CD14-positive monocyte (primary cell): ENCODE results near the gene COQ8B. TPM values are rescaled to one million over a fixed set of nuclear protein-coding genes. Genes with fewer than 3 reads are reported as not detected.

ENCODE experiments used
- DNase-seq, 3 donors: peaks; one replicate each; pipeline ENCODE4 v3.0.0-alpha.2; 2011 to 2022
- H2AFZ ChIP-seq: 2 replicates; pipeline ENCODE4 v1.6.0; 2012; ENCODE audit warnings: mild to moderate bottlenecking, low read depth, low read length, inconsistent platforms; ENCODE audit not compliant: insufficient read depth, poor library complexity, severe bottlenecking
- H3K27ac ChIP-seq, 2 donors: 1 replicate in 1 of 2; 2 replicates in 1 of 2; pipeline ENCODE4 v1.5.1; 2012 to 2013; ENCODE audit warnings: low read length in 2 of 2, control low read depth in 1 of 2, inconsistent platforms in 1 of 2, low read depth in 1 of 2, mild to moderate bottlenecking in 1 of 2
- H3K27me3 ChIP-seq, 2 donors: one replicate each; pipeline versions ENCODE4 v1.6.0 to v1.6.1; 2011 to 2013; ENCODE audit warnings: low read length in 2 of 2; ENCODE audit not compliant: control insufficient read depth in 2 of 2, insufficient read depth in 2 of 2
- H3K36me3 ChIP-seq, 2 donors: replicated peaks in 1 of 2; 1 replicate in 1 of 2; 2 replicates in 1 of 2; pipeline versions ENCODE4 v1.5.1 to v1.6.1; 2012 to 2013; ENCODE audit warnings: low read length in 2 of 2, control low read depth in 1 of 2, inconsistent platforms in 1 of 2, mild to moderate bottlenecking in 1 of 2; ENCODE audit not compliant: insufficient read depth in 2 of 2, control insufficient read depth in 1 of 2
- H3K4me1 ChIP-seq, 2 donors: 1 replicate in 1 of 2; 2 replicates in 1 of 2; pipeline versions ENCODE4 v1.5.1 to v1.6.1; 2012 to 2013; ENCODE audit warnings: low read length in 2 of 2, control low read depth in 1 of 2, inconsistent platforms in 1 of 2, mild to moderate bottlenecking in 1 of 2, moderate library complexity in 1 of 2; ENCODE audit not compliant: insufficient read depth in 2 of 2, control insufficient read depth in 1 of 2
- H3K4me2 ChIP-seq: replicated peaks from 2 replicates; pipeline ENCODE3; 2012; ENCODE audit warnings: low read length, moderate library complexity, mild to moderate bottlenecking; ENCODE audit not compliant: poor library complexity, severe bottlenecking; ENCODE audit errors: extremely low read depth
- H3K4me3 ChIP-seq, 3 experiments: fragments of 200-600 bp in 1 of 3; sonication (generic) in 1 of 3; replicated peaks in 1 of 3; 1 replicate in 2 of 3; 2 replicates in 1 of 3; pipeline ENCODE4 v1.5.1; 2011 to 2013; ENCODE audit warnings: low read length in 3 of 3, mild to moderate bottlenecking in 3 of 3, control low read depth in 2 of 3, low read depth in 2 of 3, inconsistent platforms in 1 of 3, moderate library complexity in 1 of 3
- H3K79me2 ChIP-seq: 2 replicates; pipeline ENCODE4 v1.6.0; 2012; ENCODE audit warnings: mild to moderate bottlenecking, control low read depth, inconsistent platforms, low read length, moderate library complexity; ENCODE audit not compliant: insufficient read depth
- H3K9ac ChIP-seq: 2 replicates; pipeline ENCODE4 v1.6.0; 2017; ENCODE audit warnings: low read length, mild to moderate bottlenecking; ENCODE audit not compliant: insufficient read depth, poor library complexity, severe bottlenecking
- H3K9me3 ChIP-seq, 2 donors: replicated peaks in 1 of 2; 1 replicate in 1 of 2; 2 replicates in 1 of 2; pipeline versions ENCODE4 v1.5.1 to v1.6.1; 2012 to 2013; ENCODE audit warnings: low read length in 2 of 2, control low read depth in 1 of 2; ENCODE audit not compliant: control insufficient read depth in 1 of 2, insufficient read depth in 1 of 2
- H4K20me1 ChIP-seq: 2 replicates; pipeline ENCODE4 v1.6.0; 2012; ENCODE audit warnings: mild to moderate bottlenecking, low read length, control low read depth, moderate library complexity; ENCODE audit not compliant: insufficient read depth
- H3K27ac Mint-ChIP-seq, 7 donors: one replicate each; pipeline ENCODE4 v1.8.0; 2020; ENCODE audit warnings: mild to moderate bottlenecking in 7 of 7, mixed read lengths in 7 of 7, moderate library complexity in 6 of 7, inconsistent platforms in 2 of 7
- H3K27me3 Mint-ChIP-seq, 3 donors: one replicate each; pipeline ENCODE4 v1.8.0; 2021 to 2022; ENCODE audit warnings: low read depth in 3 of 3, mild to moderate bottlenecking in 3 of 3, mixed read lengths in 3 of 3, moderate library complexity in 3 of 3, inconsistent platforms in 1 of 3
- H3K36me3 Mint-ChIP-seq, 2 donors: one replicate each; pipeline ENCODE4 v1.8.0; 2020; ENCODE audit warnings: mixed read lengths in 2 of 2, inconsistent platforms in 1 of 2, mild to moderate bottlenecking in 1 of 2
- H3K4me1 Mint-ChIP-seq: one replicate; pipeline ENCODE4 v1.8.0; 2020; ENCODE audit warnings: mild to moderate bottlenecking, mixed read lengths
- H3K4me3 Mint-ChIP-seq, 2 donors: one replicate each; pipeline ENCODE4 v1.8.0; 2020; ENCODE audit warnings: mild to moderate bottlenecking in 2 of 2, mixed read lengths in 2 of 2, moderate library complexity in 1 of 2
- H3K9me3 Mint-ChIP-seq, 7 donors: one replicate each; pipeline ENCODE4 v1.8.0; 2020 to 2022; ENCODE audit warnings: mixed read lengths in 7 of 7, mild to moderate bottlenecking in 6 of 7, moderate library complexity in 6 of 7, inconsistent platforms in 2 of 7
- CTCF ChIP-seq: fragments of 200-600 bp; IDR thresholded peaks from one replicate; pipeline ENCODE4 v1.8.0; 2022; ENCODE audit warnings: antibody characterized with exemption, mild to moderate bottlenecking
- WGBS: methylation state at CpG from one replicate; pipeline ENCODE4 v1.1.5; 2013; ENCODE audit warnings: missing lambda C conversion rate; ENCODE audit not compliant: insufficient coverage; 5-methylcytosine and 5-hydroxymethylcytosine counted together
- intact Hi-C, 2 donors: fragments of 100-400 bp; cut with micrococcal nuclease; formaldehyde crosslinking; loops; one replicate each; pipeline versions ENCODE4 v1.15.0 to v1.15.1; 2023
- polyA plus RNA-seq, 3 donors: library from polyadenylated mRNA; depleted of rRNA in 1 of 3; unstranded in 2 of 3; stranded (reverse) in 1 of 3; fragments of 300-500 nt in 2 of 3; fragments of >200 nt in 1 of 3; fragmentation: Illumina TruSeq in 2 of 3; gene quantifications; 1 replicate in 2 of 3; 2 replicates in 1 of 3; pipeline ENCODE4 v1.2.3, GENCODE V29; 2012 to 2021

COQ8B gene
- polyA plus RNA-seq, 3 donors = 16.0 to 44.0 (median 23.4) TPM

GRCh38 chr19:40713939-40714338 lies 2.7 kb downstream of the COQ8B start:
- Histone ChIP-seq H4K20me1 (no peaks in the 10 kb centered on the region), H3K79me2 (peaks cover 32% of the 10 kb centered on the region), H2AFZ (peak overlapping the region; percentile 96), H3K27ac (peak overlapping the region in 1 of 2 donors; percentile 96), H3K4me2 (peak overlapping the region; percentile 87), H3K9me3 (no peaks in the 10 kb centered on the region), H3K4me3 (peak overlapping the region in 1 of 3 experiments; percentile 91), H3K27me3 (no peaks in the 10 kb centered on the region), H3K9ac (no peak overlapping the region), H3K4me1 (peaks cover 38 to 46% of the 10 kb centered on the region in 2 donors), H3K36me3 (peaks cover 11 to 32% of the 10 kb centered on the region in 2 donors)
- peaks cover 0 to 8% (median 5%) of the 10 kb centered on the region in 3 donors for H3K27me3 Mint-ChIP-seq
- peaks cover 0 to 3% (median 0%) of the 10 kb centered on the region in 7 donors for H3K9me3 Mint-ChIP-seq
- WGBS = 100% methylated on average over 1 of the region's 11 CpGs
- peaks cover 33 to 47% of the 10 kb centered on the region in 2 donors for H3K36me3 Mint-ChIP-seq
- H3K27ac Mint-ChIP-seq = peak overlapping the region in 5 of 7 donors; percentile 23 to 98 (median 79)
- intact Hi-C loops = loop anchor here (2.0 kb wide), 2 partner anchors 35 to 63 kb away; no protein-coding TSS in a partner anchor
- DNase-seq = no peak
- H3K4me3 Mint-ChIP-seq = peak overlapping the region in 1 of 2 donors; percentile 88
- peaks cover 53% of the 10 kb centered on the region for H3K4me1 Mint-ChIP-seq
- no peak for TF ChIP-seq CTCF

DNA sequence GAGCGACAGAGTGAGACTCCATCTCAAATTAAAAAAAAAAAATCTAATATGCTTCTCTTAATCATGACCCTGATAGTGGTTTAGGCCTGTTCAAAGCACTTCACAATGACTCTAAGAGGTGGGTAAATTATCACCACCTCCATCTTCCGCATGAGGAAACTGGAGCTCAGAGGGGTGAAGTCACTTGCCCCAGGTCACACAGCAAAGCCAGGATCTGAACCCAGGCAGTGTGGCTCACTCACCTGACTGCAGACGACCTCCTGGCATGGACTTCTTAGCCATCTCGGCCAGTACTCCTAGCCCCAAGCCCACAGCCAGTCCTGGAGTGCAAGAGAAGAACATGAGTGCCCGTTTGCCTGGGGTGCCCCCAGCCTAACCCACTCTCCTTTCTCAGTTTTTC lies 6.9 kb downstream of the COQ8B start:
- H3K4me3 Mint-ChIP-seq = no peak overlapping the region
- H3K27ac ChIP-seq = no peak overlapping the region
- H3K36me3 ChIP-seq = peaks cover 41 to 72% of the 10 kb centered on the region in 2 donors
- DNase-seq = no peak
- peaks cover 5 to 11% of the 10 kb centered on the region in 2 donors for H3K4me1 ChIP-seq
- peaks cover 10% of the 10 kb centered on the region for H3K79me2 ChIP-seq
- H3K36me3 Mint-ChIP-seq = peaks cover 63 to 85% of the 10 kb centered on the region in 2 donors
- H3K4me3 ChIP-seq = no peak overlapping the region
- H3K27ac Mint-ChIP-seq = peak overlapping the region in 3 of 7 donors; percentile 26 to 55 (median 32)
- no peaks in the 10 kb centered on the region for H4K20me1 ChIP-seq
- peaks cover 20% of the 10 kb centered on the region for H3K4me1 Mint-ChIP-seq
- H3K9ac ChIP-seq = no peak overlapping the region
- no peaks in the 10 kb centered on the region for H3K9me3 ChIP-seq
- 90% methylated on average over 3 of the region's 5 CpGs for WGBS
- TF ChIP-seq CTCF = no peak
- H2AFZ ChIP-seq = no peak overlapping the region
- H3K9me3 Mint-ChIP-seq = no peaks in the 10 kb centered on the region
- no peaks in the 10 kb centered on the region for H3K27me3 ChIP-seq
- peaks cover 0 to 1% (median 1%) of the 10 kb centered on the region in 3 donors for H3K27me3 Mint-ChIP-seq
- intact Hi-C loops = no loop called here
- no peak overlapping the region for H3K4me2 ChIP-seq
